NOMO-1 treated with DMSO at 0.1 percent for 48 hours (cell line): ENCODE data around the gene LYSMD3.
"Not testable (repeated sequence)": the region's sequence is repeated elsewhere in the genome, so short reads cannot be mapped to it uniquely, and the experiment has no call there.

Source experiments
- DNase-seq: peaks from one replicate; lab custom pipeline; 2025; ENCODE audit not compliant: unreplicated experiment; lab: John Stamatoyannopoulos, UW

LYSMD3 gene

DNA sequence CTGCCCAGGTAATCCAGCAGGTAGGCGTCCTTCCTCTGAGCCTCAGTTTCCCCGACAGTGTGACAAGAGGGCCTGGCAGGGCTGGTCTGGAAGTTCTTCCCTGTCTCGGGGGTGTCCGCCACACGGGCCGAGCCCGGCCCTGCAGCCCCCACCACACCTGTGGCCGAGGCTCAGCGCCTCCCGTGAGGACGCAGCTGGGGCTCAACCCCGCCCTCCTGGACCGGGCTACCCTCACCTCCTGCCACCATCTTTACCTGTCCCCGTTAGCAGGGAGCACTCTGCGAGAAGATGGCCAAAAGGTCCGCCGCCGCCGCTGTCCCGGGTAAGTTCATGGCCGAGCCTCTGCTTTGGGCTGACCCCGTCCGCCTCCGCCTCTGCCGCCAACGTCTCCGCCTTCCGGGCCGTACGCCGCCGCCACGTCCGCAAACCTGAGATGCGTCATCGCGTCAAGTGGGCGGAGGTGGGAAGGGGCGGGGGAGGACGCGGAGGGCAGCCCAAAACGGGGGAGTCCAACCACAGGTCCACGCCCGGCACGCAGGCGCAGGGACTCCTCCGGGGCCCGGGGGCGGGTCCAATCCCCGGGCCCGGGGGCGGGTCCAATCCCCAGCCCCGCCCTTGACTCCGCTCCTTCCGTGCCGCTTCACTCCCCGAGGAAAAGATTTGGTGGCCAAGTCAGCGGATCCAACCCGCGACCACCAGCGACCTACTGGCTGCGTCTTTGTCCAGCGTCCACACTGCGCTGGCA, at the start of gene LYSMD3:
Gene LYSMD3 (minus strand): TSS at position 391 of the 745 bp plus-strand sequence. CDS start 4,295 bp downstream, outside the sequence.
- DNase-seq = peak; percentile 95

- DNase-seq = not testable (repeated sequence)
Observed at GRCh38 chr5:90576566-90576965, 47.2 kb upstream of the LYSMD3 start.

GRCh38 chr5:90575712-90576111, 46.3 kb upstream of the LYSMD3 start:
- DNase-seq = no peak

DNA sequence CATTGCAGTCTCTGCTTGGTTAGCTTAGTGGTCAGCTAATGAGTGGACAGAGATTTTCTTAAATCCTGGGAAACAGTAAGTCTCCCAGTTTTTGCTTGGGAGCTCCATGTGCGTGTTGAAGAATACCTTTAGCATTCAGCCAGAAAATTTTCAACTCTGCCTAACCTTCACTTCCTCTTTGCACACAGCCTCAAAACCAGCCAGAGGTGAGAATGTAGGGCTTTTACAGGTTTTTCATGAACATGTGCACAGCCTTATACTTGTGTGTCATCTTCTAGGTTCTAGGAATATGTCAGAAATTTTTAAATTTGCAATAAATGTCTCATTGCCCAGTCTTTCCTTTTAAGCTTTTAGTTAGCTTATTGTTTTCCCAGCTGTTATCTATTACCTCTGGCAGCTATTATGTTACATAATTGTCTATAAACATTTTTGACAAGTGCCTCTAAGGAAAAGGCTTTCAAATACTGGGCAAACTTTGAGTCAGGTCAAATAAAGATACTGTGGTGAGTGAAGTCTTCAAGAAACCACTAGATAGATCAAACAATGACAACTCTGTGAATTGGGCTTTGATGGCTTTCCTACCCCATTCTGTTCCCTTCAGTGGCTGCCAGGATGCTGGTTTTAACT, 41.9 kb upstream of the LYSMD3 start:
- DNase-seq = no peak

DNA sequence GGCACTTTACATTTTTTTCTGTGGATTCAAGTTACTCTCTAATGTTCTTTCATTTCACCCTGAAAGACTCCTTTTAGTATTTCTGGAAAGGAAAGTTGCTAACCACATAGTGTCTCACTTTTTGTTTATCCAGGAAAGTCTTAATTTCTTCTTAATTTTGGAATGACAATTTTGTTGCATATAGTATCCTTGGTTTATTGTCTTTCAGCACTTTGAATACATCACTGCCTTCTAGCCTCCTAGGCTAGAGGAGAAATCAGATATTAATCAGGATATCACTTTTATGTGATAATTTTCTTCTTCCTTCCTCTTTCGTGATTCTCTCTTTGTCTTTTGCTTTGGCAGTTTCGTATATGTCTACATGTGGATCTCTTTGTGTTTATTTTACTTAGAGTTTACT, 40.6 kb upstream of the LYSMD3 start:
- DNase-seq = no peak

DNA sequence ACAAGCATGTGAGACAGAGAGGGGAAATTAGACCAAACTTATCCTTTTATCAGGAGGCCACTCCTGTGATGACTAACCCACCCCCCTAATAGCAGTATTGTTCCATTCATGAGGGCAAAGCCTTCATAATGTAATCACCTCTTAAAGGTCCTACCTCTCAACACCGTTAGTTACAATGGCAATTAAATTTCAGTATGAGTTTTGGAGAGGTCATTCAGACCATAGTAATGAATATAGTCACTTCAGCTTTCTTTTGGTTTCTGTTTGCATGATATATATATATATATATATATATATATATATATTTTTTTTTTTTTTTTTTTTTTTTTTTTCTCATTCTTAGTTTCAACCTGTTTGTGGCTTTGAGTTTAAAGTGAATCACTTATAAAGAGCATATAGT, 39.7 kb upstream of the LYSMD3 start:
- DNase-seq = no peak

DNA sequence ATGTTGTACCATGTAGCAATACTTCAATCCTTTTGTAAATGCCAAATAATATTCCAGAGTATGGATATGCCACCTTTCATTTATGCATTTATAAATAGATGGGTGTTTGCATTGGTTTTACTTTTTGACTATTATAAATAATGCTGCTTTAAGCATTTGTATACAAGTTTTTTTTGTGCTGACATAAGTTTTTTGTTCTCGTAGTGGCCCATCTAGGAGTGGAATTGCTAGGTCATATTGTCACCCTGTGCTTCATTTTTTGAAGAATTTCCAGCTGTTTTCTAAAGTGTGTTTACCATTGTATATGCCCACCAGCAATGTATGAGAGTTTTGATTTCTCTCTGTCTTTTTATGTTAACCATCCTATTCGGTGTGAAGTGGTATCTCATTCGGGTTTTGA, 36.1 kb upstream of the LYSMD3 start:
- no peak for DNase-seq

DNA sequence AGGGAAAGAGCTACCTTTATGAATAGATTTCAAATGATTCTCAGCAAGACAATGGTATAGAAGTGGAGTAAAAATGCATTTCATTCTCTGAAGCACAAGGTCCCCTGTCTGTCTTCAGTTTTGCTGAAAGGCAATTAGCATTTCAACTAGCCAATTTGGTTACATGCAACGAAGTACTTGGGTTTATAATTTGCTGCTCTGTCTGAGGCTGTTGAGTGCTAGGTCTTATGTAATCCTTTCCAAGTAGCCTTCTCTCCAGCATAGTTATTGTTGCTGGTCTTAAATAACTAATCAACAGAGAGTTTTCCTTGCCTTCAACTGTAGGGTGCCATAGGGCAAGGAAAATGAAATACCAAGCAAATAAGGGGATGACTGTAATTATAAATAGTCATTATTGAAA, 33.7 kb upstream of the LYSMD3 start:
- no peak for DNase-seq

DNA sequence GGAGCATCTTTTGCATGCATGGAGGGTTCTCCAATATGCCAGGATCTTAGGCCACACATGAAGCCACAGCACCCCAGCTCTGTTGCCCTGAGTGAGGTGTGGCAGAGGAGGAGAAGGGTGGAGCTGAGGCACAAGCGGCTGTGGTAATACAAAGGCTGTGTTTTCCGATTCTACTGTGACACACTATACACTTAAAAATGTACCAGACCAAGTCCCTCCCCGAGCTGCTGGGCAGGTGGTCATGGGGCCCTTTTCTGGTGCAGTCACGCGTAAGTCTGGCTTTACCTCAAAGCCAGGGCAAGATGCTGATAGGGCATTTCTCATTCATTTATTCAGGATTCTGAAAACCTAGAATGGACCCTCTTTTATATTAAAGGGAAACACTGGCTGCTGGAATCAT, 33.0 kb upstream of the LYSMD3 start:
- DNase-seq = no peak

DNA sequence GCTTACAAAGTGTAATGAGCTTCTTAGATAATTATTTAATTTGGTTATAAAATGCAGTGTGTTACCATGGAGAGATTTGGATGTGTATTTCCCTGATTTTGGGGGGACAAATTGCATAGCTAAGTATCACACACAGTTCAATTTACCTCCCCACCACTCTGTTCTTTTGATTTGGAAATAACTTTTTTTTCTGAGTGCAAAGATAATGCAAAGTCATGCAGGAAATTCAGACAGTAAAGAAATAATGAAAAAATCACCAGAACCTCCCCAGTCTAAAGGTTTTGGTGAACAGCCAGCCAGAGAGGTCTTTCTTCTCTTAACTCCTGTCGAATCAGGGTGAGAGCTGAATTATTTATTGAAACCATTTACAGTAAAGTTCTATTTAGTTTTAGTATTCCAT, 32.4 kb upstream of the LYSMD3 start:
- DNase-seq = no peak

- no peak for DNase-seq
Observed at GRCh38 chr5:90560771-90561170, 31.4 kb upstream of the LYSMD3 start.

GRCh38 chr5:90558344-90559192, 29.2 kb upstream of the LYSMD3 start, which contains the start of gene ADGRV1:
ADGRV1 (plus strand) TSS chr5:90558797; CDS start chr5:90558896, 99 bp downstream.
- no peak for DNase-seq

GRCh38 chr5:90557871-90558270, 28.5 kb upstream of the LYSMD3 start:
- no peak for DNase-seq

GRCh38 chr5:90557391-90557790, 28.0 kb upstream of the LYSMD3 start:
- no peak for DNase-seq

DNA sequence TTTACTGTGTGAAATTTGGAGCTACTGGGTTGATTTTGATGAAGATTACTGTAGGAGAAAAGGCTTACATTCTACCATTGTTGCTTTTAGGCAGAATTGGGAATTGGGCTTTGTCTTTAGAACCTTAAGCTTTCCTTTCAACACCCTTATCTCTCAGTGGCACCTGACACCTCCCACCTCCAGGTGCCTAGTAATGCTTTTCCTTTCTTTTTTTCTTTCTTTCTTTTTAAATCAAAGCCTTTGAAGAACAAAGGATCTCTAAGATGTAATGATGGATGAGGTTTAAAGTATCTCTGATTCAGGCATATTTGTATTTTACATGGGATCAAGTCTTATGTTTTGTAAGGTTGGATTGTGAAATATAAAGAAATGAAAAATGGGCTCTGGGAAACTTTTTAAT, 26.3 kb upstream of the LYSMD3 start:
- DNase-seq = no peak

- no peak for DNase-seq
Observed at GRCh38 chr5:90554358-90555006, 25.1 kb upstream of the LYSMD3 start.

GRCh38 chr5:90553711-90554110, 24.3 kb upstream of the LYSMD3 start:
- DNase-seq = no peak

GRCh38 chr5:90551376-90551775, 22.0 kb upstream of the LYSMD3 start:
- peak; percentile 43 for DNase-seq

DNA sequence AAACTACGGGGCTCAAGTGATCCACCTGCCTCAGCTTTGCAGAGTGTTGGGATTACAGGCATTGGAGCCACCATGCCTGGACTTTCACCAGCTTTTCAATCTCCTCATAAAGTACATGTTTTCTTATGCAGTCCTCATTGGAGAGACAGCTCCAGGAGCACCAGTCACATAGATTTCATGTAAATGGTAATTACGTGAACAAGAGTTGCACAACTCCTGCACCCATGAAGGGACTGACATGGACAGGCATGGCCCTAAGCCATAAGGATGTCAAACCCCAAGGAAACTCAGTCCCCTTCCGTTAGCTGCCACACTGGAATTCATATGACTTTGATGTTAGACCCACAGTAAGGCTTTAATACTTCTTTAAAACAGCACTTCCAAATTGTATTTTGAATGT, 21.6 kb upstream of the LYSMD3 start:
- DNase-seq = peak; percentile 42

GRCh38 chr5:90549729-90550275, 20.4 kb upstream of the LYSMD3 start:
- DNase-seq = peak; percentile 61

- DNase-seq = no peak
Observed at GRCh38 chr5:90549223-90549622, 19.8 kb upstream of the LYSMD3 start.
